Body of pancreas (tissue), 4 donors: ENCODE measurements around the gene CCDC137. TPM values are rescaled to one million over a fixed set of nuclear protein-coding genes. Genes with fewer than 3 reads are reported as not detected.

Source experiments
- ATAC-seq: fragments of 150-250 bp; one replicate; pipeline ENCODE4 v1.9.1; 2016
- DNase-seq, 4 donors: peaks; one replicate each; pipeline ENCODE4 v3.0.0-alpha.2; 2019
- H3K27ac ChIP-seq, 4 donors: fragments of 200-600 bp; sonication (generic); 1 replicate in 3 of 4; 2 replicates in 1 of 4; pipeline versions ENCODE4 v1.5.1 to v1.6.1; 2016 to 2019; ENCODE audit warnings: mild to moderate bottlenecking in 1 of 4, mixed read lengths in 1 of 4, moderate library complexity in 1 of 4
- H3K27me3 ChIP-seq, 2 donors: fragments of 200-600 bp; sonication (generic); one replicate each; pipeline ENCODE4 v1.6.0; 2016; ENCODE audit warnings: mild to moderate bottlenecking in 1 of 2
- H3K36me3 ChIP-seq, 2 donors: fragments of 200-600 bp; sonication (generic); replicated peaks in 1 of 2; 2 replicates each; pipeline ENCODE4 v1.5.1; 2016; ENCODE audit warnings: low read depth in 2 of 2; ENCODE audit not compliant: insufficient read depth in 1 of 2
- H3K4me1 ChIP-seq: fragments of 200-600 bp; sonication (generic); one replicate; pipeline ENCODE4 v1.6.0; 2016
- H3K4me3 ChIP-seq, 2 donors: fragments of 200-600 bp; sonication (generic); 1 replicate in 1 of 2; 2 replicates in 1 of 2; pipeline ENCODE4 v1.5.1; 2016 to 2019
- H3K9me3 ChIP-seq, 3 donors: fragments of 200-600 bp; sonication (generic); 1 replicate in 2 of 3; 2 replicates in 1 of 3; pipeline ENCODE4 v1.5.1; 2016
- POLR2A ChIP-seq, 3 donors: fragments of 450-650 bp; IDR thresholded peaks; one replicate each; pipeline ENCODE4 v1.6.1; 2016; ENCODE audit warnings: antibody characterized with exemption in 3 of 3, mild to moderate bottlenecking in 2 of 3
- WGBS, 2 donors: methylation state at CpG; one replicate each; pipeline ENCODE4 v1.1.5; 2017; 5-methylcytosine and 5-hydroxymethylcytosine counted together
- intact Hi-C: fragments of 100-400 bp; cut with DNase I; formaldehyde crosslinking; loops from one replicate; pipeline ENCODE4 v1.15.1; 2023
- total RNA-seq, 2 donors: library from RNA; depleted of rRNA; stranded (reverse); fragments of >200 nt; gene quantifications; one replicate each; pipeline ENCODE4 v1.1.0, GENCODE V29; 2016
- TF ChIP-seq, protein P1 (sequence below), 7 experiments: fragments of 450-650 bp in 4 of 7; fragments of 200-600 bp in 3 of 7; sonication (generic) in 3 of 7; IDR thresholded peaks; one replicate each; pipeline ENCODE4 v1.5.1; 2016 to 2019; ENCODE audit warnings: antibody characterized with exemption in 7 of 7

Gene CCDC137
- total RNA-seq, 2 donors from 2014 or later = 6.2 to 21.4 TPM

DNA sequence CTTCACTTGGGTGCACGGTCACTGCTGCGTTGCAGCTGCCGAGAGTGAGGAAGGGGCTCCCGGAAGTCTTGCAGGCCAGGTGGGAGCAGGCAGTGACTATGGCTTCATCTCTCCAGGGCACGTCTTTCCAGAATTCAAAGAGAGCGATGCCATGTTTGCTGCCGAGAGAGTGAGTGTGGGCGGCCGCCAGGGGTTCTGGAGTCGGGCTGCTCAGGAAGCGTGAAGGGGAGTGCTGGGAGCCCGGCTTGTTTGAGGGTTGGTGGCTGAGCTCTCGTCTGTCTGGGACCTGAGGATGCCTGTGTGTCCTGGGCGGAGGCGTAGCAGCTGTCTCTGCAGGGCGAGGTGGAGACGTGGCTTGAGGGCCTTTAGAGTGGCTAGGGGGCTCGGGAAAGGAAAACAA is 23.5 kb downstream of the CCDC137 start:
- H3K27ac ChIP-seq = no peak overlapping the region
- no peaks in the 10 kb centered on the region for H3K27me3 ChIP-seq
- TF ChIP-seq, protein P1, sequence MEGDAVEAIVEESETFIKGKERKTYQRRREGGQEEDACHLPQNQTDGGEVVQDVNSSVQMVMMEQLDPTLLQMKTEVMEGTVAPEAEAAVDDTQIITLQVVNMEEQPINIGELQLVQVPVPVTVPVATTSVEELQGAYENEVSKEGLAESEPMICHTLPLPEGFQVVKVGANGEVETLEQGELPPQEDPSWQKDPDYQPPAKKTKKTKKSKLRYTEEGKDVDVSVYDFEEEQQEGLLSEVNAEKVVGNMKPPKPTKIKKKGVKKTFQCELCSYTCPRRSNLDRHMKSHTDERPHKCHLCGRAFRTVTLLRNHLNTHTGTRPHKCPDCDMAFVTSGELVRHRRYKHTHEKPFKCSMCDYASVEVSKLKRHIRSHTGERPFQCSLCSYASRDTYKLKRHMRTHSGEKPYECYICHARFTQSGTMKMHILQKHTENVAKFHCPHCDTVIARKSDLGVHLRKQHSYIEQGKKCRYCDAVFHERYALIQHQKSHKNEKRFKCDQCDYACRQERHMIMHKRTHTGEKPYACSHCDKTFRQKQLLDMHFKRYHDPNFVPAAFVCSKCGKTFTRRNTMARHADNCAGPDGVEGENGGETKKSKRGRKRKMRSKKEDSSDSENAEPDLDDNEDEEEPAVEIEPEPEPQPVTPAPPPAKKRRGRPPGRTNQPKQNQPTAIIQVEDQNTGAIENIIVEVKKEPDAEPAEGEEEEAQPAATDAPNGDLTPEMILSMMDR (IDR thresholded peaks at IDR 0.05) = no peak
- TF ChIP-seq POLR2A (IDR thresholded peaks at IDR 0.05) = no peak
- H3K4me1 ChIP-seq = peaks cover 8% of the 10 kb centered on the region
- 89 to 92% methylated on average over 14 to 18 of the region's 18 CpGs for WGBS, 2 donors
- intact Hi-C loops = loop anchor here (10.0 kb wide), 1 partner anchor 415 kb away; no protein-coding TSS in a partner anchor
- peaks cover 0 to 36% of the 10 kb centered on the region in 2 donors for H3K36me3 ChIP-seq
- ATAC-seq (no peak), DNase-seq (no peak)
- H3K9me3 ChIP-seq = no peaks in the 10 kb centered on the region
- no peak overlapping the region for H3K4me3 ChIP-seq

DNA sequence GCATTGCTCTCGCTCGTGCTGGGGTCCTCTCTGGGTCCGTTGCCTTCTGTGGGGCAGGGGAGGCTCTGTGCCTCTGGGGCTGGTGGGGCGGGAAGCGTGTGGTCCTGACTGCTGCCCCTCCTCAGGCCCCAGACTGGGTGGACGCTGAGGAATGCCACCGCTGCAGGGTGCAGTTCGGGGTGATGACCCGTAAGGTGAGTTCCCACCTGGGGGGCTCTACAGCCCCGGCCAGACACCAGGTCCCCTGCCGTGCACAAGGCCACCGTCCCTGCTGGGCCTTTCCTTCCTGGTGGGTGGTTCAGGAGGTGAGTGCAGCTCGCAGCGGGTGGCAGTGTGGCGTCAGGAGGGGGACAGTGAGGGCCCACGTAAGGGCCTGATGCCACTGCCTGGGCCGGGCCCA is 24.0 kb downstream of the CCDC137 start:
- ATAC-seq = no peak
- no peak for TF ChIP-seq POLR2A (IDR thresholded peaks at IDR 0.05)
- TF ChIP-seq, protein P1 (IDR thresholded peaks at IDR 0.05) = no peak

DNA sequence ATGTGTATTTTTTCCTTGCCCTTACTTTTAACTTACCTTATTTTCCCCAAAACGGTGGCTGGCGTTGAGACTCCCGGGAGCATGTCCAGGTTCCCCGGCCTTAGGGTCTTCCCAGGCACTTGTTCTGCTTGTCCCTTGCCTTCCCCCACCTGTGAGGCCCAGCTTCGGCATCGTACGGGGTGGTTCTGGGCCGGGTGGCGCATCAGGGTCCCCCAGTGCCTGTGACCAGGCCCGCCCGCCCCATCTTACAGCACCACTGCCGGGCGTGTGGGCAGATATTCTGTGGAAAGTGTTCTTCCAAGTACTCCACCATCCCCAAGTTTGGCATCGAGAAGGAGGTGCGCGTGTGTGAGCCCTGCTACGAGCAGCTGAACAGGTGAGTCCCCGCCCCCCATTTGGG is 24.7 kb downstream of the CCDC137 start:
- no peak for TF ChIP-seq POLR2A (IDR thresholded peaks at IDR 0.05)
- TF ChIP-seq, protein P1 (IDR thresholded peaks at IDR 0.05) = no peak
- no peaks in the 10 kb centered on the region for H3K27me3 ChIP-seq
- 88 to 91% methylated on average over 16 to 17 of the region's 18 CpGs for whole genome bisulfite sequencing, 2 donors
- H3K4me3 ChIP-seq = no peak overlapping the region
- H3K27ac ChIP-seq = no peak overlapping the region
- H3K36me3 ChIP-seq = peaks cover 3 to 46% of the 10 kb centered on the region in 2 donors
- no peak for ATAC-seq
- no peaks in the 10 kb centered on the region for H3K4me1 ChIP-seq
- no peaks in the 10 kb centered on the region for H3K9me3 ChIP-seq
- DNase-seq = no peak
- intact Hi-C loops = loop anchor here (10.0 kb wide), 1 partner anchor 416 kb away; no protein-coding TSS in a partner anchor

More for the DNA sequence above, 24.0 kb downstream of the CCDC137 start:
- Histone ChIP-seq H3K4me3 (no peak overlapping the region), H3K9me3 (no peaks in the 10 kb centered on the region), H3K4me1 (peaks cover 3% of the 10 kb centered on the region), H3K27ac (no peak overlapping the region), H3K36me3 (peaks cover 0 to 40% of the 10 kb centered on the region in 2 donors), H3K27me3 (no peaks in the 10 kb centered on the region)
- intact Hi-C loops = loop anchor here (10.0 kb wide), 1 partner anchor 416 kb away; no protein-coding TSS in a partner anchor
- no peak for DNase-seq
- WGBS, 2 donors = 88% methylated on average over 17 of the region's 17 CpGs; no CpG with 5 or more reads in 1 of the 2 donors

DNA sequence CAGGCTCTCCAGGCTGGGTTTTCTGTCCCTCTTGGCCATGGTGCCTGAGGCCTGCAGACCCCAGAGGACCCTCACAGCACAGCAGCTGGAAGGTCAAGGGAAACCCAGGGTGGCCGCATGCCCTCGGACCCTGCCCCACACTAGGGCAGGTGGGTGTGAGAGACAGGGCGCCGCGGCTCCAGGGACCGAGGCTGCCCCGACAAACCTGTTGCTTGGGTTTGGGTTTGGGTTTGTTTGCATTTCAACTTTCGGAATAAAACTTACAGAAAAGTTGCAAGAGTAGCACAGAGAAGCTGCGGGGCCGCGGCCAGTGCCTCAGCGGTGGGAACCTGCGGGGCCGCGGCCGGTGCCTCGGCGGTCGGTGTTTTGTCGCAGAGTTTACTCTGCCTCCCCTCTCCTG is 25.1 kb downstream of the CCDC137 start:
- ATAC-seq (no peak), DNase-seq (no peak)
- no peaks in the 10 kb centered on the region for H3K4me1 ChIP-seq
- TF ChIP-seq POLR2A (IDR thresholded peaks at IDR 0.05) = no peak
- TF ChIP-seq, protein P1 (IDR thresholded peaks at IDR 0.05) = no peak
- no peaks in the 10 kb centered on the region for H3K27me3 ChIP-seq
- H3K27ac ChIP-seq = no peak overlapping the region
- WGBS, 2 donors = 95 to 98% methylated on average over 18 to 20 of the region's 20 CpGs
- peaks cover 7 to 48% of the 10 kb centered on the region in 2 donors for H3K36me3 ChIP-seq
- intact Hi-C loops = loop anchor here (10.0 kb wide), 1 partner anchor 417 kb away; no protein-coding TSS in a partner anchor
- no peaks in the 10 kb centered on the region for H3K9me3 ChIP-seq
- H3K4me3 ChIP-seq = no peak overlapping the region
